ENCODE results near the gene HNRNPU.
"Not testable (repeated sequence)": the region's sequence is repeated elsewhere in the genome, so short reads cannot be mapped to it uniquely, and the experiment has no call there.

Gene HNRNPU

GRCh38 chr1:244840219-244840794 lies 24.0 kb downstream of the HNRNPU start:
- DNase-seq (ENCODE audit: low read depth): no peak

- DNase-seq (ENCODE audit: low read depth): no peak
These were observed 24.7 kb downstream of the HNRNPU start for GRCh38 chr1:244839656-244840055.

GRCh38 chr1:244837597-244838258 lies 26.6 kb downstream of the HNRNPU start:
- DNase-seq (ENCODE audit: low read depth): no peak

GRCh38 chr1:244836584-244836983 lies 27.8 kb downstream of the HNRNPU start:
- no peak for DNase-seq (ENCODE audit: low read depth)

DNA sequence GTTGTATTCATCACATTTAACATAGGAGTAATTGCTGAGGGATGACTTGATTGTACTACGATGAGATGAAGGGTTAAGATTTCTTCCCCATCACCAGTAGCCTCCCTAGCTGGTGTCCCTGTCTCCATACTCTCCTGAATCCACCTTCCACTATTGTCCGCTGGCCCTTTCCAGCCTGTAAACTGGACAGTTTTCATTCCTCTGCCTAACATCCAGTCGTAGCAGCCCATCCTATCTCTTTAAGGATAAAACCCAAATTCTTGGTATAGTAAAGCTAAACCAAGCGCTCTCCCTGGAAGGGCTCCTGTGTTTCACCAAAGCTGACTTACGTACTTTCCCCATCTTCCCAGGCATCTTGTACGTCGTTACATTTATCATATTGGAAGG lies 28.2 kb downstream of the HNRNPU start:
- no peak for DNase-seq (ENCODE audit: low read depth)

GRCh38 chr1:244835276-244836134 lies 28.8 kb downstream of the HNRNPU start, which contains the start of gene COX20:
COX20 (plus strand) TSS chr1:244835658; CDS start chr1:244835715, 57 bp downstream.
- DNase-seq (ENCODE audit: low read depth): peak; percentile 81

GRCh38 chr1:244834543-244835275 lies 29.6 kb downstream of the HNRNPU start:
- DNase-seq (ENCODE audit: low read depth): peak; percentile 76

GRCh38 chr1:244833734-244834542 lies 30.4 kb downstream of the HNRNPU start:
- peak; percentile 54 for DNase-seq (ENCODE audit: low read depth)

- DNase-seq (ENCODE audit: low read depth): not testable (repeated sequence)
These were observed 31.1 kb downstream of the HNRNPU start for GRCh38 chr1:244833260-244833659.

DNA sequence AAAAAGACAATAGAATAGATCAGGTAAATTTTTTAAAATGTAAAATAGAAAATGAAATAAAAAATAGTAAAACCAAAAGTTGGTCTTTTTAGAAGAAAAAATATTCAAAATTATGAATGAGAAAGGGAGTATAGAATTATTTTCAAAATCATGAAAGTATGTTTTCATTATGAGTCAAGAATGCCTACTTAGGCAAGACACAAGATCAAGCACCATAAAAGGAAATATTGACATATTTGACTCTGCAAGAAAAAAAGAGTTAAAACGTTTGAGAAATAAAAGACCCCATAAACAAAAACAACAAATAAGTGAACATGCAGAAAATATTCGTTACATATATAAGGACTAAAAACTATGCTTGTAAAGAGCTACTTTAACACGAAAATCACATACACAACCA lies 33.7 kb downstream of the HNRNPU start:
- DNase-seq (ENCODE audit: low read depth): no peak

DNA sequence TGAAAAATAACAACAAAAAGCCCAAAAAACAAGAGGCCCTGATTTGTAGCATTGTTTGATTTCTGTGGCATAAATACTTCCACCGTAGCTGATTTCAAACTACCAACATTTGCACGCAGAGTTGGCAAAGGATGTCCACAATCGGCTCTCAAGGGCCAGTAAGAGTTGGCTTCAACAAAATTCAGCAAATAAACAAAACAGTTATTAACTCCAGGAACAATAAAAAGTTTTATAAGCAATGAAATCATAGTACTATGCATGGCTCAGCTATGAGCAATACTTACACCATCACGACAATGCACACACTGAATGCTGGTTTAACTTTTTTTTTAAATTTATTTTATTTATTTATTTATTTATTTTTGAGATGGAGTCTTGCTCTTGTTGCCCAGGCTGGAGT lies 37.6 kb downstream of the HNRNPU start:
- no peak for DNase-seq (ENCODE audit: low read depth)

DNA sequence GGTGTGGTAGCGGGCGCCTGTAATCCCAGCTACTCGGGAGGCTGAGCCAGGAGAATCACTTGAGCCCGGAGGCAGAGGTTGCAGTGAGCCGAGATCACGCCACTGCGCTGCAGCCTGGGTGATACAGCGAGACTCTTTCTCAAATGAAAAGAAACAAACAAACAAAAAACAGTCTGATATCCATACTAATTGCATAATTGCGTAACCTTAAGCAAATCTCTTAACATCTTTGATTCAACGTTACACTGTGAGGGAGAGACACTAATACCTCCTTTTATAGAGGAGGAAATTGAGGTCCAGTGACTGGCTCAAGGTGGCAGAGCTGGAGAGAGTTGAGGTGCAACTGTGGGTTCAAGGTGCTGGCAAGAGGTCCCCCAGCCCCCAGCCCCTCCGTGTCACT lies 41.5 kb downstream of the HNRNPU start:
- no peak for DNase-seq (ENCODE audit: low read depth)

DNA sequence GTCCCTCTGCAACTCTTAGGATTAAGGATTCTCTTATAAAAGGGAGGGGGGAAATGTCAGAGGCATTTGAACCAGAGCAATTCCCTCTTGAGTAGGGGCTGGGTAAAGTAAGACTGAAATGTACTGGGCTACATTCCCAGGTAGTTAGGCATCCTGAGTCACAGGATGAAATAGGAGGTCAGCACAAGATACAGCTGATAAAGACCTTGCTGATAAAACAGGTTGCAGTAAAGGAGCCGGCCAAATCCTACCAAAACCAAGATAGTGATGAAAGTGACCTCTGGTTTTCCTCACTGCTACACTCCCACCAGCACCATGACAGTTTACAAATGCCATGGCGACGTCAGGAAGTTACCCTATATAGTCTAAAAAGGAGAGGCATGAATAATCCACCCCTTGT lies 43.2 kb downstream of the HNRNPU start:
- no peak for DNase-seq (ENCODE audit: low read depth)

GRCh38 chr1:244820131-244820530 lies 44.2 kb downstream of the HNRNPU start:
- no peak for DNase-seq (ENCODE audit: low read depth)

DNA sequence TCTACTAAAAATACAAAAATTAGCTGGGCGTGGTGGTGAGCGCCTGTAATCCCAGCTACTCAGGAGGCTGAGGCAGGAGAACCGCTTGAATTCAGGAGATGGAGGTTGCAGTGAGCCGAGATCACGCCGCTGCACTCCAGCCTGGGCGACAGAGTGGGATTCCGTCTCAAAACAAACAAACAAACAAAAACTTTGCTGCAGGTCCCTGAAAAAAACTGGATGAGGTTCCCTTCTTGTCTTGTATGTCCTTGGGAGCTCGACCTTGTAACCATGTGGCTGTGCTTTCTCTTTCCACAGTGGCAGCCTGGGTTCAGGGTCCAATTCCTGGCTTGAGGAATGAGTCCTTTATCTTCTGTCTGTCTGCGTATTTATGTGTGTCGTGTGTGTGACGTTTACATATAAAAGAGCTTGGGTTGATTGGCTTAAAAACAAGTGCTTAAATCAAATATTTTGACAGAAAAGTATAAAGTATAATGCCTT lies 46.9 kb downstream of the HNRNPU start:
- DNase-seq (ENCODE audit: low read depth): no peak

DNA sequence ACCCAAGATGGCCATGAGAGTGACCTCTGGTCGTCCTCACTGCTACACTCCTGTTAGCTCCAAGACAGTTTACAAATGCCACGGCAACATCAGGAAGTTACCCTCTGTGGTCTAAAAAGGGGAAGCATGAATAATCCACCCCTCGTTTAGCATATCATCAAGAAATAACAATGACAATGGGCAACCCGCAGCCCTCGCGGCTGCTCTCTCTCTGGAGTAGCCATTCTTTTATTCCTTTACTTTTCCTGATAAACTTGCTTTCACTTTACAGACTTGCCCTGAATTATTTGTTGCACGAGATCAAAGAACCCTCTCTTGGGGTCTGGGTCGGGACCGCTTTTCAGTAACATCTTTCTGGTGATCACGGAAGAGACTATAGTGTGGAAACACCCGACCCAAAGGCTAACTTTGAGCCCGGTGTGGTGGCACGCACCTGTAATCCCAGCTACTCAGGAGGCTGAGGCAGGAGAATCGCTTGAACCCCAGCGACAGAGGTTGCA lies 48.7 kb downstream of the HNRNPU start:
- DNase-seq (ENCODE audit: low read depth): no peak

GRCh38 chr1:244813327-244813726 lies 51.0 kb downstream of the HNRNPU start:
- no peak for DNase-seq (ENCODE audit: low read depth)

- DNase-seq (ENCODE audit: low read depth): no peak
These were observed 54.1 kb downstream of the HNRNPU start for GRCh38 chr1:244810221-244810620.

- DNase-seq (ENCODE audit: low read depth): no peak
These were observed 57.2 kb downstream of the HNRNPU start for GRCh38 chr1:244807138-244807537.

DNA sequence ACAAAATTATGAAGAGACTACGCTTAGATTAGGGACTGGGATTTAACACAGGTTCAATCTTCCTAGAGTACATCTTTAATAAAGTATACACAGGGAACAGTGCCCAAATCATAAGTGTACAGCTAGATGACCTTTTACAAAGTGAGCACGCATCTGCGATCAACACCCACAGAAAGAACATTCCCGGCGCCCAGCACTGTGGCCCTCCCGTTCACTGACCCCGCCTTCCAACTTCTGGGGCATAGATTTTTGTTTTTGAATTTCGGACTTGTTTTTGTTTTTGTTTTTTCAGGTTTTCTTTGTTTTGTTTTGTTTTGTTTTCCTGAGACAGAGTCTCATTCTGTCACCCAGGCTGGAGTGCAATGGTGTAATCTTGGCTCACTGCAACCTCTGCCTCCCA lies 59.5 kb downstream of the HNRNPU start:
- no peak for DNase-seq (ENCODE audit: low read depth)

DNA sequence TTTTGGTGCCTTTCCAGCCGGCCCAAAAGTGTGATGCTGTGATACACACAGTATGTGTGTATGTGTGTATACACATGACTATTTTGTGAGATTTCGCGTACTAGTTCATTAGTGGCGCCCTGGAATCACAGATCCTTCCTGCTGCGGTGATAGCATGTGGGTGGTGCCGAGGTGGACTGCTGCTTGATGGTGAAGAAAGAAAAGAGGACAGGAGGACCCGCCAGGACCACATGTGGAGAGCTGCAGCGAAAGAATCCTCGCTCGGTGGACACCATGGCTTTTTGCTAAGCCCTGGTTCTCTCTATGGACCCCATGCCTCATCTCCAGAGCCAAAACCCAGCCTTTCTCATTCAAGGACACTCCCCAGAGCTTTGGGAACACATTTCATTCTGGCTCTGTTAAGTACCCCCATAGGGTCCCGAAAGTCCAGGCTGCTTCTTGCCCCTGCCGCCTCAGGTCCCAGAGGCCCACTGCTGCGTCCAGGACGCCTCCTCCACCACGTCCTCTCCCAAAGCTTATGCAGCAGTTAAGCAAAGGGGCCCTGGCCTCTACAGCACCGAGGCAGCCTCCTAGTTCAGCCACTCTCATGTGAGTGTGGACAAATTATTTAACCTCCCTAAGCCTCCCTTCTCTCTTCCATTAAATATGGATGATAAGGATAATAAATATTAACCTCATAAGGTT lies 61.6 kb downstream of the HNRNPU start:
- DNase-seq (ENCODE audit: low read depth): no peak

All from stromal cell of bone marrow (primary cell).